Stomach smooth muscle (tissue), 2 donors: ENCODE measurements around the gene GEMIN7.
"Not testable (repeated sequence)": the region's sequence is repeated elsewhere in the genome, so short reads cannot be mapped to it uniquely, and the experiment has no call there.

Source experiments
- H3K27ac ChIP-seq: one replicate; pipeline ENCODE4 v1.7.0; 2013; ENCODE audit warnings: mild to moderate bottlenecking, low read length, inconsistent platforms
- H3K27me3 ChIP-seq, 2 donors: one replicate each; pipeline ENCODE4 v1.7.0; 2013; ENCODE audit warnings: low read length in 2 of 2; ENCODE audit not compliant: insufficient read depth in 2 of 2, control insufficient read depth in 1 of 2
- H3K36me3 ChIP-seq, 2 donors: one replicate each; pipeline ENCODE4 v1.7.0; 2013; ENCODE audit warnings: low read length in 2 of 2; ENCODE audit not compliant: control insufficient read depth in 2 of 2, insufficient read depth in 2 of 2
- H3K4me1 ChIP-seq: one replicate; pipeline ENCODE4 v1.7.0; 2013; ENCODE audit warnings: low read length; ENCODE audit not compliant: control insufficient read depth, insufficient read depth
- H3K4me3 ChIP-seq, 2 donors: one replicate each; pipeline ENCODE4 v1.7.0; 2013; ENCODE audit warnings: low read length in 2 of 2
- H3K9ac ChIP-seq, 2 donors: one replicate each; pipeline ENCODE4 v1.7.0; 2013; ENCODE audit warnings: low read length in 2 of 2, mild to moderate bottlenecking in 1 of 2
- H3K9me3 ChIP-seq, 2 donors: one replicate each; pipeline ENCODE4 v1.7.0; 2013; ENCODE audit warnings: low read length in 2 of 2; ENCODE audit not compliant: control insufficient read depth in 2 of 2
- donor health status: healthy.
- donor health status: Pancreatic carcinoma.

The GEMIN7 gene

DNA sequence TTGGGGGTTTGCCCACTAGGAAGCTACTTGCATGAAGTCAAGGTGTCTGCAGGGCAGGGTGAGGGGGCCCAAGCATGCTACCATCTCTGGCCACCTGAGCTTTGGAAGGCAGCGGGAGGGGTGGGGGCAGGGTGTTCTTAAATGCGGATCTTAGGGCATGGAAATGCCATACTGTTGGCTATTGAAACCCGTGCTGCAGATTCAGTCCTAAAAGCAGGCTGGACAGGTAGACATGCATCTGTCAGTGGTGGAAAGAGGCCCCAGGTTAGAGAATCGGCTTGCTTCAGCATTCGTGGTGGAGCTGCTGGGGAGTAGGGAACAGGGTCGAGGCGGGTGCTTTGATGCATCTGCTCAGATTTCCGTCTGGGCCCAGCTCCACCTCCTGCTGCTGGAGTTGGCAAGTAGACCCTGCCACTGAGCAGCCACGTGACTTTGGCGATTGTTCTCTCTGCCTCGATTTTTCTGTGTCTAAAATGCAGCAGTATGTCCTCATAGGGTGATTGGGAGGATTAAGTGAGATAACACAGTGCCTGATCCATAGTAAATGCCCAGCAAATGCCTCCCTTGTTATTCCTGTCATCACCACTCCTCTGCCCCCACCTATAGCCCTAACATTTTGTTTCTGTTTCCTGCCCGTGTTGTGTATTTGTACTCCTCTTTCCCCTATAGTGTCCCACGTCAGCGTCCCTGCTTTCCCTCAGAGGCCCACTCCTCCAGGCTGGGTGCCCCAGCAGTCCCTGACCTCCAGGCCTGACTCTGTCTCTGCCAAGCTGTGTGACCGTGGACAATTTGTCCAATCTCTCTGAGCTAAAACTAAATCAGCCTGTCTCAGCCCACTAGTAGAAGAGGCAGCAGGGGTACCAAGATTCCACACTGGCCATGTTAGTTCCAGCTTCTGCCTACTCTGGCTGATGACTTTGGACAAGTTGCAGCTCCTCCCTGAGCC is 19.7 kb downstream of the GEMIN7 start:
- Histone ChIP-seq H3K9me3 (no peaks in the 10 kb centered on the region), H3K4me3 (peak overlapping the region in 1 of 2 donors; percentile 35), H3K27ac (peak overlapping the region; percentile 70), H3K36me3 (no peaks in the 10 kb centered on the region), H3K27me3 (no peaks in the 10 kb centered on the region), H3K4me1 (peaks cover 74% of the 10 kb centered on the region), H3K9ac (peak overlapping the region in 1 of 2 donors; percentile 5)

DNA sequence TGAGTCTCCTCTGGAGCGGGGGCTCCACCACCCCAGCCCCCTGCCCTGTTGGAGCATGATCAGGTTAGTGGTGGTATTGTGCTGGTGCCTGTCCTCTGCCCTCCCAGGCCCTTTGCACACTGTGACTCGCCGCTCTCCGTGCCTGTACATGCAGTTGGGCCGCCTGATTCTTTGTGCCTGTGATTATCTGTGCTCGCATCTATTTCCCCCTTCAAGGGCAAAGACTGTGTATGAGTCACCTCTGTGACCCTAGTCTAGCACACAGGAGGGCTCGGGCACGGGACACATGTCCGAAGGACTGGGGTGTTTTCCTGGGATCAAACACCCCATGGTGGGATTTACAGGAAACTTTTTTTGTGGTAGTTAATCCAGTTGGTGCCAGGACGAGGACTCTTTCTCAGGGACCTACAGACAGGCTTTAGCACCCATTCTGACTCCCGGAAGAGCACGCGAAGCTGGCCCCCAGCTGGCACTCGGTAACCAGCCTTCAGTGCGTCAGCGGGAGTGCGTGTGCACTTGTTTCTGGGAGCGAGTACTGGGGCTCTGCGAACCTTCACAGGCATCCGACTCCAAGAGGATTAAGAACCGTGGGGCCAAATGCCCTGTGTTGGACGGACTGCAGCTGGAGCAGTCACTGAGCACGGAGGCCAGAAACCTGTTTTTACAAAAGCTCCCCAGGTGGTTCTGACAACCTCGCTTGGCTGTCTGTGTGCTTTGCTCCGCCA is 20.6 kb downstream of the GEMIN7 start:
- Histone ChIP-seq H3K4me1 (peaks cover 73% of the 10 kb centered on the region), H3K9me3 (no peaks in the 10 kb centered on the region), H3K27me3 (no peaks in the 10 kb centered on the region), H3K9ac (peak overlapping the region in 1 of 2 donors; percentile 42), H3K27ac (peak overlapping the region; percentile 70), H3K4me3 (peak overlapping the region in 1 of 2 donors; percentile 15), H3K36me3 (no peaks in the 10 kb centered on the region)

DNA sequence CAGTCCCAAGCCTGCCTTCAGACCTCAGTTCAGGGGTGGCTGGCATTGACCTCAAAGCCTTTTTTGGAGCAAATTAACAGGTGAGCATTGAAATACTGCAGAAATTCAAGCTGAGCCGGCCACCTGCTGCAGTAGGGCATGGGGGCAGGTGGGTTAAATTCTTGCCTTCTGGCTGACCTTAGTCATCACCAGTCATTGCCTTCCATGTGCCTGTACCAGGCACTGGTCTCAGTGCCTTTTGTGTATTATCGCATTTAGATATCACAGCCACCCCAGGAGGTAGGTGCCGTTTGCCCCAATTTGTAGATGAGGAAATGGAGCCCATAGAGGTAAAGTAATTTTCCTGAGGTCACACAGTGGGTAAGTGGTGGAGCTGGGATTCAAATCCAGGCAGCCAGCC is 21.1 kb downstream of the GEMIN7 start:
- no peaks in the 10 kb centered on the region for H3K27me3 ChIP-seq
- no peak overlapping the region for H3K4me3 ChIP-seq
- H3K36me3 ChIP-seq = no peaks in the 10 kb centered on the region
- H3K27ac ChIP-seq = peak overlapping the region; percentile 70
- no peaks in the 10 kb centered on the region for H3K9me3 ChIP-seq
- H3K9ac ChIP-seq = no peak overlapping the region
- peaks cover 71% of the 10 kb centered on the region for H3K4me1 ChIP-seq

DNA sequence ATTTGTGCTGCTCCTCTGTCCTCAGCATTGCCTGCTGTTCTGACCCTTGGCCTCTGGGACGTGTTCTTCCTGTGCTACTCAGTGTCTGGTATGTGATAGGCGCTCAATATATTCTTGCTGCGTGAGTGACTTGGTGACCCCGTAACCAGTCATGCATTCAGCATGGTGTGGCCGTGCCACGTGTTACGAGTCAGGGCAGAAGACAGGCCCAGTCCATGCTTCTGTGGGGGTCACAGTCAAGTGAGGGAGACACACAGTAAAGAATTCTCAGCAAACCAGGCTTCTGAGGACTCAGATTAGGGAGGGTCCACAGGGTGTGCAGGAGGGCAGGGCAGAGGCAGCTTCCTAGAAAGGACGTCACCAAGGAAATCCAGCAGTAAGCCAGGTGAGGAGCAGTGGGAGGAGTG is 21.8 kb downstream of the GEMIN7 start:
- H3K27ac ChIP-seq = peak overlapping the region; percentile 70
- peak overlapping the region in 1 of 2 donors; percentile 36 for H3K9ac ChIP-seq
- H3K9me3 ChIP-seq = no peaks in the 10 kb centered on the region
- H3K27me3 ChIP-seq = no peaks in the 10 kb centered on the region
- peaks cover 64% of the 10 kb centered on the region for H3K4me1 ChIP-seq
- no peaks in the 10 kb centered on the region for H3K36me3 ChIP-seq
- no peak overlapping the region for H3K4me3 ChIP-seq

DNA sequence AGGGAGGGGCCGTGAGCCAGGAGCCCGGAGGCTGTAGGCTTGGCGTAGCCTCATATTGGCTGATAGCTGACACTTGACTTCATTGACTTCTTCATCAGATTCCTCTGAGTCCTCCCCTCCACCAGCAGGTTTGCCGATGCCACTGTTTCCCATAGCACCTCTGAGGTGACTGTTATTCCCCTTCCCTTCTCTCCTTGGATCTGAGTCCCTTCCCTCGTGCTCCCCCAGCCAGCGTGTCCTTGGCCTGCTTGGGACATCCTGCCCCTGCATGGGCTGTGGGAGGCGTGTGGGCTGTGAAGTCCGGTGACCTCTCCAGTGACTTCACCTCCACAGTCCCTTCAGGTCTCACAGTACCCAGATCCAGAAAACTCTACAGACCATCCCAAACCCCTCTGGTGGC is 22.7 kb downstream of the GEMIN7 start:
- Histone ChIP-seq H3K9me3 (no peaks in the 10 kb centered on the region), H3K27ac (no peak overlapping the region), H3K4me1 (peaks cover 57% of the 10 kb centered on the region), H3K36me3 (no peaks in the 10 kb centered on the region), H3K27me3 (no peaks in the 10 kb centered on the region), H3K4me3 (no peak overlapping the region), H3K9ac (no peak overlapping the region)

DNA sequence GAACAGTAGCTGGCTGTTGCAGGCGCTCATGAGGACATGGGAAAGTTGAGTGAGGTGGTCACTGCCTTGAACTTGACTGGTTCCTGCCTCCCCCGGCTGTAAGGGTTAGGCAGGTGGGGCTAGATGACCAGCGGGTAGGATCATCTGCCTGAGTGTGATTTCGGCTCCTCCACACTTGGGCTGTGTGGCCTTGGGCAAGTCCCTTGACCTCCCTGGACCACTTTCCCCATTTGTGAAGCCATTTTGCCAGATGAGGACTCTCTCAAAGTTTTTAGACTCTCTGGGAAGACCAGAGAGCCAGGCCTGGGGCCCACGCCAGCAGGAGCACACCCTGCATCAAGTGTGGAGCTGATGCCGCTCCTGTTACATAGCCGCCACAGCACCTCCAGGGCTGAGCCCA is 23.4 kb downstream of the GEMIN7 start:
- H3K36me3 ChIP-seq = no peaks in the 10 kb centered on the region
- H3K27me3 ChIP-seq = no peaks in the 10 kb centered on the region
- no peaks in the 10 kb centered on the region for H3K9me3 ChIP-seq
- H3K9ac ChIP-seq = no peak overlapping the region
- peaks cover 50% of the 10 kb centered on the region for H3K4me1 ChIP-seq
- H3K4me3 ChIP-seq = no peak overlapping the region
- H3K27ac ChIP-seq = no peak overlapping the region

DNA sequence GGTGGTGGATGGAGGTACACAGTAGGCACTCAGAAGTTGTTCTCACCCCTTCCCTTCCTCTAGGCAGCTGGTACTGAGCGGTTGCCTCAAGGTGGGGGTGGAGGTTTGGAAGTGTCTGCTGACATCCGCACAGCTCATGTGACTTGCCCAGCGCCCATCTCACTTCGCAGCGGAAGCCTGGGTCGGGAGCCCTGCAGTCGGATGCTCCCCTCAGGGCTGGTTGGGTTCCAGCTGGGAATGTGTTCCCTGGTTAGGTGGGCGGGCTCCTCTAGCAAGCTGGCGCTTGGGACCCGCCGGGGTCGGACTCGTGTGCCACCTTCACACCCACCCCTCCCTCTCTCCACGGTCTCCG is 24.1 kb downstream of the GEMIN7 start:
- no peaks in the 10 kb centered on the region for H3K9me3 ChIP-seq
- H3K4me1 ChIP-seq = peaks cover 43% of the 10 kb centered on the region
- peak overlapping the region in 1 of 2 donors; percentile 22 for H3K4me3 ChIP-seq
- H3K27me3 ChIP-seq = no peaks in the 10 kb centered on the region
- no peak overlapping the region for H3K27ac ChIP-seq
- no peak overlapping the region for H3K9ac ChIP-seq
- no peaks in the 10 kb centered on the region for H3K36me3 ChIP-seq

DNA sequence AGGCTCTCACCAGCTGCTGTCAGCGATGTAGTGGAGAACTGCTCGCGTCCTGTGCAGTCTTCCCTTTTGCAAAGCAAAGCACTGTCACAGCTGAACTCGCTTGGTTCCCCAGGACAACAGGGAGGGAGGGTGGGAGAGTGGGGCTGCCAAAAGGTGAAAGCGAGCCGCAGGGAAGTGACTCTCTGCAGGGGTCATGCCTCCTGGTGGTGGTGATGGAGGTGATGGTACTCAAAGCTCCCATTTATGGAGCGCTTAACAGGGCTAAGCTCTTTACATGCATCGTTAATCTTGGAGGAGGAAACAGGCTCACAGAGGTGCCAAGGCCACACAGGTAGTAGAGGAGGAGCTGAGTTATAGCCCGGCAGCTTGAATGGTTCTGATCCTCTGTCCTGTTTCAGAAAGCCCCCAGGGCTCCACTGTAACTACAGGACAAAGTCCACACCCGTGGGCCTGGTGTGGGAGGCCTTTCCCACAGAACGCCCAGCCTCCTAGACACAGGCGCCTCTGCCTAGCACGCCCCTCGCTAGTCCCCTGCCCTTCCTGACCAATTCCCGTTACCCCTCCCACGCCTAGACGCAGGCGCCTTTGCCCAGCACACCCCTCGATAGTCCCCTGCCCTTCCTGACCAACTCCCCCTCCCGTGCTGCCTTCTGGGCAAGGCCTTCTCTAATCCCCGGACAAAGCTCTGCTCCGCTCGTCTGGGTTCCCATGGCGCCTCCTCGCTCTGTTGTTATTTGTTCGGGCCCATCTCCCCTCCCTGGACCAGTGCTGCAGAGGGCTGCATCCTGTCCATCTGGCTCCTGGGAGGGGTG is 24.7 kb downstream of the GEMIN7 start:
- Histone ChIP-seq H3K36me3 (no peaks in the 10 kb centered on the region), H3K9ac (peak overlapping the region in 1 of 2 donors; percentile 29), H3K4me1 (peaks cover 37% of the 10 kb centered on the region), H3K4me3 (no peak overlapping the region), H3K27me3 (no peaks in the 10 kb centered on the region), H3K27ac (no peak overlapping the region), H3K9me3 (no peaks in the 10 kb centered on the region)

DNA sequence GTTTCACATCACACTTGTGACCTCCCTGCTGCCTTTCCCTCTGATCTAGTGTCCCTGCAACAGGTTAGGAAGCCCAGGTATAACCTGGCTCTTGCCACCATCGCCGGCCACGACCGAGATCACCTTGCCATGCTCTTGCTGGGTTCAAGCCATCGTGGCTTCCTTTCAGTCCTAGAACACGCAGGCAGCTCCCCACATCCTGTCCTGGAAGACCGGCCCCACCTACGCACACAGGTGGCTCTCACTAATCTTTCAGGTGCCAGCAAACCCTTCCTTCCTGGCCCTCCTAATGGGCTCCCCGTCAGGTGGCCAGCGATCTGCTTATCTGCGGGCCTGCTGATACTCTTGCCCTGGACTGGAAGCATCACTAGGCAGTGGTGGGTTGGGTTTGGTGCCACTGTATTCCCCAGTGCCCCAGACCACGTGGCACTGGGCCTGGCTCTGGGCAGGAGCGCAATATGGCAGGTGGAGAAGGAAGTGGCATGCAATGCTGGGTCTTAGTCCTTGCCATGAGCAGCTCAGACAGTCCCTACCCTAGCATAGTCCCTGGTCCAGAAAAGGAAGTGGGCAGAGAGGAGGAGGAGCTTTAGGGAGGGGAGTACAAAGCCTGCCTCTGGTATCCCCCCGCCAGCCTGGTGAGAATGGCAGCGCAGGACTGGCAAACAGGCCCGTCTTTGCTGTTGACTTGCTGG is 25.7 kb downstream of the GEMIN7 start:
- Histone ChIP-seq H3K36me3 (no peaks in the 10 kb centered on the region), H3K9me3 (no peaks in the 10 kb centered on the region), H3K4me3 (no peak overlapping the region), H3K27ac (no peak overlapping the region), H3K4me1 (peaks cover 28% of the 10 kb centered on the region), H3K9ac (no peak overlapping the region), H3K27me3 (no peaks in the 10 kb centered on the region)

DNA sequence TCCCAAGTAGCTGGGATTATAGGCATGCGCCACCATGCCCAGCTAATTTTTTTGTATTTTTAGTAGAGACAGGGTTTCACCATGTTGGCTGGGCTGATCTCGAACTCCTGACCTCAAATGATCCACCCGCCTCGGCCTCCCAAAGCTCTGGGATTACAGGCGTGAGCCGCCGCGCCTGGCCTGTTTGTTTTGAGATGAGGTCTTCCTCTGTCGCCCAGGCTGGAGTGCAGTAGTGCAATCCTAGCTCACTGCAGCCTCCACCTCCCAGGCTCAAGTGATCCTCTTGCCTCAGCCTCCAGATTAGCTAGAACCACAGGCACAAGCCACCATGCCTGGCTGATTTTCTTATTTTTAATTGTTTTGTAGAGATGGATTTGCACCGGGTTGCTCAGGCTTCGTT is 27.3 kb downstream of the GEMIN7 start:
- not testable (repeated sequence) for H3K36me3 ChIP-seq, H3K4me3 ChIP-seq, H3K9me3 ChIP-seq, H3K27me3 ChIP-seq, H3K9ac ChIP-seq, H3K27ac ChIP-seq
- peaks cover 15% of the 10 kb centered on the region for H3K4me1 ChIP-seq
